SIG-M5 (cell line): Measurements from ENCODE around the gene EFNB2.

Experiments used
- DNase-seq: peaks from one replicate; lab custom pipeline; 2025; lab: John Stamatoyannopoulos, UW

Gene EFNB2

DNA sequence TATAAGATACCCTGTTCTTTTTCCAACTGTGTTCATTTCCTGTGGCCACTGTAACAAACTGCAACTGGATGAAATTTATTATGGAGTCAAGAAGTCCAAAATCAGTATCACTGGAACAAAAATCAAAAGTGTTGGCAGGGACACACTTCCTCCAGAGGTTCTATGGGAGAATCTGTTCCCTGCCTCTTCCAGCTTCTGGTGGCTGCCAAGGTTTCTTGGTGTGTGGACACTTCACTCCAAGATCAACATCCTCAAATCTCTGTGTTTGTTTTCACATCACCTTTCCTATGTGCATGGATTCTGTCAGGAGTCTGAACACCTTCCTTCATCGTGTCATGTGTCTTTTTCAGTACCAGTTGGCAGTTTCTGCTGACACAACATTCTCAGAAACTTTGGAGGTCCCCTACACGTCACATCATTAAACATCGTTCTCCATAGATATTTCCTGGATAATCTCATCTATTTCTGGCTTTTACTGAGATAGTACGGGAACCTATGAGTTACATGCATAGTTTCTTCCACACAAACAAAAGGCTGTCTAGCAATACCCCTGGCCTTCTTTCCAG, 15.2 kb upstream of the EFNB2 start:
- DNase-seq: no peak

DNA sequence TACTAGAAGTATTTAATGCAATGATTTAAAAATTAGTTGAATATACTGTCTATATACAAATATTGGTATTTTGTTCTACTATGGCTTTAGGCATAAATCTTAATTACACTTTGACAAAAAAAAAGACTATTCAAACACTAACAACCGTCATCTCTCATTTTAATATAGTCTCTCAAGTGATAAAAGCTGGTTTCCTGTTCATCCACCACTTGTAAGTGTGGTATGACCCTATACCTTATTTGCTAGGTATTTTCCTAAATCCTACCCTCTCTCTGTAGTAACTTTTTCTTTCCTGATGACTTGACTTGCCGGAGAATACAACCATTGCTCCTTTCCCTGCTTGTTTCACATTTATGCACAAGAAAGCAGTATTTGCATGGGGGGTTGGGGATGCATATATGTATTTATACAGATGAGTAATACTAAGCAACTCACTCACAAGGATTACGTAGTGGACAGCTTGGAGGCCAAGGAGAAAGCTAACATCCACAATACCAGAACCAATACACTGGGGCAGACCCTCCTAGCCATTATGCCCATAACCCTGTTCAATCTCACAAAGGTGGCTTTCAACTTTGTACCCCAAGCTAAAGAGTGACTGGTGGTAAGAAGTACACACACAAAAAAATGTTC, 12.7 kb upstream of the EFNB2 start:
- no peak for DNase-seq

DNA sequence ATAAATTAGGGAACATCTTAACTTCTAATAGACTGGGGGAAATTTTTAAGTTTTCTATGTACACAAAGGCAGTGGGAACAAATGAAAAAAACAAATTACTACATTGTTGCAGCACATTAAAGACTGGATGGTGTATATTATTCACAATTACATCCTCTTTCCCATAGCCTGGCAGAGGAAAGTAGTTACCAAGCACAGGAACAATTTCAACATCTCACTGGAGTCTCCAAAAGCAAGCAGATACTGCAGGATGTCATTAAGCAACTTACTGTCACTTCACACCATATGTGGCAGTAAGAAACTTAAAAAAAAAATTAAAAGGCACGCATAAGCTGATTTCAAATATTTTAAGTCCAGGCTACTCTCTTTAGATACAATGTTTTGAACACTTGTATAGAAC, 6.4 kb upstream of the EFNB2 start:
- no peak for DNase-seq

DNA sequence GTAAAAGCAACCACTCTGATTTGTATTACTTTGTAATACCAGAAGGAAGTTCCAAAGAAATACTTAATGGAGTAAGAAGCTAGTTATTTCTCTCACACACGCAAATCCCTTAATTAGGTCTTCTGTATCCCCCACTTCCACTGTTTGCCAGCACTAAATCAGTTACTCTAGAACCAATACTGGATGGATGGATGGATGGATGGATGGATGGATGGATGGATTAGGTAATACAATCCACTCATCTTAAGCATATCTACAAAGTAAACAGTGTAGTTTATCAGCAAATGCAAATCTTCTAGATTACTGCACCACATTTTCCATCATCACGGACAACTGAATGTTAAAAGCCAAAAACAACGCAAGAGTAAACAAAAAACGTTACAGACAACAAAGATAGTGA, 5.2 kb upstream of the EFNB2 start:
- no peak for DNase-seq

DNA sequence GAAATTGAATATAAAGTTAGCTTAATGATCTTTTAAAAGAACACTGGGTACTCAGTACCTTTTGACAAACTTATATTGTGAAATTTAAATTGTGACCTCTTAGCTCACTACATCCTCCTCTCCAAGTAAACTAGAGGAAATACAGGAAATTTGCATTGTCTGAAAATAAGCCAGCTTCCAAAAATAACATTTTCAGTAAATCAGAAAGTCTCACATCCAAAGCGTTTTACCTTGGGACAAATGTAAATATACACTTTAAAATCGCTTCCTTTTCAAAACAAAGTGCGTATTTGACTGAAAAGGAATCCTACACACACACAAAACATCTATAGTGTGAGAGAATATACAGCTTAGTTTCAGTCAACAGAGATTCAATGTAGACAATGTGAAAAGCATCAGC, 2.1 kb upstream of the EFNB2 start:
- no peak for DNase-seq

DNA sequence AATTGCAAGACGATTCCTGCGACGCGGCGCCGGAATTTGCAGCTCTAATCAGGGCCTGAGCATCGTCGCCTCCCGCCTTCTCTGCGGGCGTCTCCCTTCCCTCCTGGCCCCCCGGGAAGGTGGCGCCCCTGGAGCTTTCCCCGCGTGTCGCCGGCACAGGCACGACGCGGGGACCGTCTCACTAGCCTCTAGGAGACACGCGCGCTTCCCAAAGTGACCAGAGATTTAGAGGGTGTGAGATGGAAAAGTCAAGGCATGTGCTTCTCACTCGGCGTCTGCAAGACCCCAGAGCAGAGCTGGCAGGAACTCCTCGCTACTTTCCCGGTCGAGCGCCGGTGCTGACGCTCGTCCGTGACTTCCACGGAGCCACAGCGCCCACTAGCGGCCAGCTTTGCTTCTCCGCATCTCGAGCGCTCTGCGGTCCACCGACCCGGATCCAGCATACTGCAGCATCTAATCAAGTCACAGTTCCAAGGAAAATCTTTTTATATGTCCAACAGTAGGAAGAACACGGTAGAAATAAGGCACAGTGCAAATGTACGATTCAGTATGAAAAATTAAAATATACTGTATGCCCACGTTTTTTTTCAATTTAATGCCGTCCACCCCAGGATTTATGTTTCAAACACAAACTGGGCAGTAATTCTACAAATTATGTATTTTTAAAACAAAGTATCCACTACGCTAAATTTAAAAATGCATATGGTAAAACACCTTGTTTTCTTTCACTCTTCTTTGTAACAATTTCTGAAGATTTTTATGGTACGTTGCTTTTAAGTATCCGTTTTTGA, 977 bp upstream of the EFNB2 start:
- DNase-seq: peak; percentile 11

DNA sequence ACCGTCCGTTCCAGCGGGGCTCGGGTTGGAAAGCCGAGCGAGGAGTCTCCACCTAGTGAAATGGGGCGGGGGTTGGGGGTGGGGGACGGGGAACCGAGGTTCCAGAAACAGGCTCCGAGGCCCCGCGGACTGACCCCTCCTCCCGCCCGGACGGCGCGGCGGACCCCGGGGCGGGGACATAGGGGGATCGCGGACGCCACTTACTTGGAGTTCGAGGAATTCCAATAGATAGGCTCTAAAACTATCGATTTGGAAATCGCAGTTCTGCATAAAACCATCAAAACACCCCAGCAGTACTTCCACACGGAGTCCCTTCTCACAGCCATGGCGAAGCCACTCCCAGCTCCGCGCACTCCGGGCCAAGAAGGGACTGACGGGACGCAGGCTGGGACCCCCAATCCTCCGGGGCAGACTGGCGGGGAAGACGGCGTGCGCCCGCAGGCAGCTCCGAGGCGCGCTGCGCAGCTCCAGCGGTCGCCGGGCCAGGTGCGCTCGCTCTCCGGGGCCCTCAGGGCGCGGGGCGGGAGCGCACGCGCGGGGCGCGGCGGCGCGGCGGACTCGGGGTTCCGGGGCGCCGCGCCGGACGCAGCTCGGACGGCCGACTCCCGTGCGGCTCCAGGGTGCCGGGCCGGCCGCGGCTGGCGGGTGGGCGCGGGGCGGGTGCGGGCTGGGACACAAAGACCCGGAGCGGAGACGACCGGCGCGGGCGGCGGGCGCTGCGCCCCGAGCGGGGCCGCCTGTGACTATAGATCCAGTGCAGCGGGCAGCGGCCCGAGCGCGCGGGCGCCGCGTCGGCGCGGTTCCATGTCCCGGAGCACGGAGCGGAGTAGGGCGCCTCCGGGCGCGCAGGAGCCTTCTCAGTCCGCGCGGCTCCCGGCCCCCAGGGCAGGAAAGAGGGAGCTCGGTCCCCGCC, 567 bp downstream of the EFNB2 start:
- no peak for DNase-seq

DNA sequence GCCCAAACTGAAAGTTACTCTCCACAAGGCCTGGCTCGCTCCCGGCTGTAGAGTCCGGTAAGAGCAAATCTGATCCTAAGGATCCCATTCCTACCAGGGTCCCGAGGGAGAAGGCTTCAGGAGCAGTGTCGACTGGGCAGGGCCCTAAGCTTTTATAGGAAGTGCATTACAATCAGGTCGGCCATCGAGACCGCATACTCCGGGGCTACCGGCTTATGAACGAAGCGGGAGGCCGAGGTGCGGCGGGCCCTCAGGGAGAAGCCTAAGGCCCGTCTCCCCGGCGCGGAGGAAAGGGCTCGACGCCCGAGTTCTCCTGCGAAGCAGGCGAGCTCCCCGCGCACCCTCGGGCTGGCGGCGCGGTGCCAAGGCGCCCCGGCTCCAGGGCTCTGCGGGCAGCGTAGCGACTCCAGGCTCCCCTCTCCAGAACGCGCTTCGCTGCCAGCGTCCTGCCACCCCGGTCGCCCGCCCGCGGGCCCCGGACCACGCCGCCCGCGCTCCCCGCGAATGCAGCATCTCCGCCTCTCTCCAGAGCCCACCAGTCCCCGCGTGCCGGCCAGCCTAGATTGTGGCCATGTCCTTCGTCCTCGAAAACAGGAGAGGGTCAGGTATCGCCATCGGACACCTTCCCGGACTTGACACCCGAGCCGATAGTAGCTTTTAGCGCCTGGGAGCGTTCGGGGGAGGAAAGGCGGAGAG, 1.4 kb downstream of the EFNB2 start:
- no peak for DNase-seq

DNA sequence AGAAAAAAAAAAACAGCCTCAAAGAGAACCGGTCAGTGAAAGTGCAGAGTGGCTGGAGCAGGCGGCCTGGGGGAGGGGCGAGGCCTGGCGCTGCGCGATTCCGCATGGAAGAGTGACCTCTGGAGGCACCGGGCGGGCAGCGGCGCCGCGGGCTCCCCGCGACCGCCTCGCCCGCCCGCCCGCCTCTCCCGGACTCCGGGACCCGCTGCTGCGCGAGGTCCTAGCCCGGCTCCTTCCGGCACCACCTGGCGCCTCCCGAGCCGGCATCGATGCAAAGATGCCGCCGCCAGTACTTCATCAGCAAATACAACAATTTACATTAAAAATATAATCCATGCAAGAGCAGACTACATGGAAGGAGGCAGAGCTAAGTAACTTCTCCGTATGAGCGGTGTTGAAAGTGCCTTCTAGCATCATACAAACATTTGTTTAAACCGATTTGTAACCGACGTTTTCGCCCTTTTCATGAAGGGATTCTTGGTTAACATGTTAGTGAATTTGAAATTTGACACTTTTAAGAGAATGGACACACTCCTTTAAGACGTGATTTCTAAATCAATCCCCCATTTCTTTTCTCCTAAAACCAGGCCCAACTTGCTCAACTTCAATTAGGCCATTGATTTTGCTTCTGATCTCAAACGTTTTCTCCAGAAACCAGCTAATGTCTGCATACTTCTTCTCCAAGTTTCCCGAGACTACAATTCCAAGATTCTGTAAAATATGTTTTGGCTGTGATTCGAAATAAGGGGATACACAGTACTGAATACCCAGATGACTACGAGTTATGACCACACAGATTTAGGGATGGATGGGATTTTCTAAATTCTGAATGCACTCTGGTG, 2.1 kb downstream of the EFNB2 start:
- DNase-seq: no peak

DNA sequence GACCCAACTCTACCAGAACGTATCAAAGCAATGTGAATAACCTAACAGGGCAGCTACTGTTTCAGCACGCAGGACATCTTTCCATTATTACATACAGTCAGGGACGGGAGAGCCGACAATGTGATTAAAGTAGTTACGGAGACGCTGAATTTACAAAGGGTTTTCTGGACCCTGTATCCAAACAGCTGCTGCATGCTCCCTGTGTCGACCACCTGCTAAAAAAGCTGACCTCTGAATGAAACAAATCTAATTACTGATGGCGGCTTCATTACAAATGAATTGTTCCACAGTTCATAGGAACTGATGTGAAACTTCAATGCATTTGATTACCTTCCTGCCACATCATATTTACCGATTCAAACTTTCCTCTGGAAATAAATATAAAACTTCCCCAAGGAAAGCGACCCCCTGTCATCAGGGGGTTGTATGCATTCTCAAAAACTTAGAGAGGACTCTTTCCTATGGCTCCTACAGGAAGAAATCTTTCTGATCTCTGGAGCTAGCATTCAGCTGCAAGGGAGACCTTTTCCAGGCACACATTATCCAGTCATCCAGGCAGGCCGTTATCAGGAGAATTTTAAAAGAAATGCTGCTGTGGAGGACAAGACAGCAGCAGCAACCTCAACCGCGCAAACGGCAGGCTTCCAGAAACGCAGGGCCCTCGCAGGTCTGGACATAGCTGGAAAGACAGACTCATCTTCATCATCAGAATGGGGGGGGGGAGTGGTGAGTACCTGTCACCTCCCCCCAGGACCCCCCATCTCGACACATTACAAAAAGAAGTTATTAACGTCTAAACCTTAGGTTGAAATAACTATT, 3.1 kb downstream of the EFNB2 start:
- DNase-seq: no peak

DNA sequence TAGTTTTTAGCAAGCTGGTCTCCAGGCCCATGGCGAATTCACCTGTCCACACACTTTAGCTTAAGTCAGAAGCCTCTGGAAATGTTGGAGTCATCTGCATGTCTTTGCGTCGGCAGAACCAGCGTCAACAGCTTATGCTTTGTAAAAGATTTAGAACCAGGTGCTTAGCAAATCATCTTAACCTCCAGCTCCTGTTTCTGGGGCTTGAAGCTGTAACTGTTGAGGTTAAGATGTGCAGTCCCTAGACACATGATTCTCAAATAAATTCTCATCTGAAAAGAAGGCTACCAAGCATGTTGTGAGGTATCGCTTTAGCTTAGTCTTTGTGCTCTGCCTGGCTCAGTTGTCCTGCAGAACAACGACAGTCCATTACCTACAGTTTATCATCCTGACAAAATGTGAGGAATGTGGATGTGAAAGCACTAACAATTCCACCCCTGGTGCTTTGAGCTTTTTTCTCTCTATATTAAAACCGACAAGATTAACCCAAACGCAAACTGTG, 4.4 kb downstream of the EFNB2 start:
- no peak for DNase-seq

DNA sequence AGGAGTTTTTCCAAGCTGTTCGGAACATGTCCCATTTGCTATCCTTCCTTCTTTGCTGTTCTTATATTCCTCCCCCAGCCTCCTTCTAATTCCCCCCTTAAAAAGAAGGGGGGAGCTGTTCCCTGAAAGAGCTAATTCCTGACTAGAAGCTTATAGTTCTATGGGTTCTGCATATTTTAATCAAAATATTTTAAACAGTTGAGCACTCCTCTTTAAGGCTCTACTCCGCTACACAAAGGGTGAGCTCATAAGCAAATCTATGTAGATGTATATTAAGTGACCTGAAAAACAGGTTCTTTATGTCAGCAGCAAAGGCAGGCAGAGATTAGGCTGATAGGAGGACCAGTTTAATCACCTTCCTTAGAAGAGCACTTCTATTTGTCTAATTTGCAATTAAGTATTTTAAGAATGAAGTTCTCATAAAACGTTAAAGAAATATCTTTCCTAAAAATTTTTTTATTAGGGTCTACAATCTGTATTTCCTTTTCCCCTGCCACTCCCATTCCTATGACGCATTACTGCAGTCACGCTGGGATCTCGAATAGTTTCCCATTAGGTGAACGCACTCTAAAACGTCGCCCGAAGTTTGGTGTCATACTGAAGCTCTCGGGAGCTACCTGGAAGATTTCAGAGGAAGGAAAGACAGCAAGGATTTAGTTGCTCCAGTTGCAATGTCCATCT, 5.2 kb downstream of the EFNB2 start:
- no peak for DNase-seq

DNA sequence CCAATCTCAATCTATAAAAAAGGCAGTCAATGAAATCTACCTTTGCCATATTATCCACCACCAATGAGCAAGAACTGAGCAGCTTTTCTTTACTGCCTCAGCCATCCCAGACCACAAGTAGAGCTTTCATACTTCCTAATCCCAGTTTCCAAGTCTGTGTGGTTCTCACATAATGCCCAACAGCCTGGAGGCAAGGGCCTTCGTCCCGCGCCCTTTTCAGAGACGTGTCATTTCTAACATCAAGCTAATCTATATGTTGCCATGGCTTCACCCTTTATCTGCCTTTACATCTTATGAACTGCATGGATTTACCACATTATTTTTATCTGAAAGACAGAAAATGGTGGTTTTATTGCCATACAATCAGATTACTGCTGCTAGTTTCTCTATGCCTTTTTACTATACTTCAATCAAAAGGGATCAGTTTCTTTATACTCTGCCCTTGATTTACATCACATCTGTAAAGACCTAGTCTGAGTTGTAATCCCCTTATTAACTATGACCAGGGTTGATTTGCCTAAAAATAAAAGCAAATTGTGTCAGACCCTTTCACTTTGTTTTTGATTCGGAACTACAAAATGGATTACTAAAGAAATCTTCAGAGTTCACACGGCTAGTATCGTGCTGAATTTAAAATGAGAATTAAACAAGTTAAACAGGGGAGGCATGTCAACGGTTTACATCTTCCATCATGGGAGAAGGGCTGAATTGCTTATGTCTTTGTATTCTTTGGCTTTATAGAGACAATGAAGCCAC, 5.9 kb downstream of the EFNB2 start:
- DNase-seq: no peak

DNA sequence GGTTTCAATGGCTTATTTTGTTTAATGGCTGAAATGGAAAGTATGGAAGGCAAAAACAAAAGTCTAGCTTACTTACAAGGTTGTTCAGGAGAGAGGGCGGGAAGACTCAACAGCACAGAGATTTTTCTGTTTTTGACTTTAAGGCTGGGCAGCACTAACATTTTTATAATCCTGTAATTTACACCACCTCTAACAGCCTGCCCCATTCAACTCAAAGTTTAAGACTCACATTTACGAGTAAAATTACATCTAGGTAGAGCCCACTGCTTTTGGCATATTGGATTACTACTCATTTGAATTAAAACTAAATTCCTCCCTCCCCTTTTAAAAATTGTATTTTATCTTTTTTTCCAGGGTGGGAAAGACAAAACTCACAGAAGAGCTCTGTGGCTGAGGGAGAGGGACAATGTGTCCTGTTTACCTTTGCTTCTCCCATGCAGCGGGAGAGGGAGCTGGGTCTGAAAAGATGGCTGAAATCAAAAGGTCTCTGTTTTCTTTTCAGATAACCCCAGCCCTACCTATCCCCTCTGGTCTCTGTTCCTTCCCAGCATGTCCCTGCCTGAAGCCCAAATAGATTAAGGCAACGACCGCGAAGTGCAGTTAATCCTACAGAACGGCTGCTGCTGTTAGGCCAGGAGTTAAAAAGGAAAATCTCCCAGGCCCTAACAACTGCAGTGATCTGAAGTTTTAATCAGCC, 6.6 kb downstream of the EFNB2 start:
- DNase-seq: no peak

DNA sequence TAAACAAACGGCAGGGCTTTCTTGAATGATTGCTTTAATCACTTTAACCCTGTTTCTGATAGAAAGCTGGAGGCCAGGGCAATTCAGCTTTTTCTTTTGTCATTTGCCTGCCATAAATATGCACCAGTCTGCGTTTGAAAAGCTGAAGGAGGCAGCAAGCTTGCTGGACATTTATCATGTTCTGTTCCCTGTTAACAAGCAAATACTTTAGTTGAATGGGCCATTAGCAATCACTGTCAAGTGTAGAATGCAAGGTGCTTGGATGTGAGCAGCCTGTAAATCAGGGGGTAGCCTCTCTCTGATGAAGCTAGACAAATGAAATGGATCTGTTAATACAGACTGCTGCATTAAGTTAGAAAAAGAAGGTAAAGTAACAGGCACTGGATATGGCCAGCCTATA, 7.6 kb downstream of the EFNB2 start:
- DNase-seq: no peak

DNA sequence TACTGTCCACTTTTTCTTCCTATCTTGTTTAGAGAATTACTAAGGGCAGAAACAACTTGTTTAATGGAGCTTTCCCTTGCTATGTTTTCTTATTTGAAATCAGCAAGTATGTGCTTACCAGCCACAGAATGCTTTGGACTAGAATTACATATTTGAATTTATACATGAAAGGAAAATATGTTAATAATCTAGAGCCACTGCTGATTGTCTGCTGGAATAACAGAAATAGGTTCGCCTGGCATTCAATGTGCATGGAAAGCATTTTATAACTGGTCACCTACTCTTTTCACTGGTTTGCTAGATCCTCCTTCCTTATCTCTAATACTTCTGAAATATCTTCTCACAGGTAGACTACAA, 8.0 kb downstream of the EFNB2 start:
- no peak for DNase-seq

DNA sequence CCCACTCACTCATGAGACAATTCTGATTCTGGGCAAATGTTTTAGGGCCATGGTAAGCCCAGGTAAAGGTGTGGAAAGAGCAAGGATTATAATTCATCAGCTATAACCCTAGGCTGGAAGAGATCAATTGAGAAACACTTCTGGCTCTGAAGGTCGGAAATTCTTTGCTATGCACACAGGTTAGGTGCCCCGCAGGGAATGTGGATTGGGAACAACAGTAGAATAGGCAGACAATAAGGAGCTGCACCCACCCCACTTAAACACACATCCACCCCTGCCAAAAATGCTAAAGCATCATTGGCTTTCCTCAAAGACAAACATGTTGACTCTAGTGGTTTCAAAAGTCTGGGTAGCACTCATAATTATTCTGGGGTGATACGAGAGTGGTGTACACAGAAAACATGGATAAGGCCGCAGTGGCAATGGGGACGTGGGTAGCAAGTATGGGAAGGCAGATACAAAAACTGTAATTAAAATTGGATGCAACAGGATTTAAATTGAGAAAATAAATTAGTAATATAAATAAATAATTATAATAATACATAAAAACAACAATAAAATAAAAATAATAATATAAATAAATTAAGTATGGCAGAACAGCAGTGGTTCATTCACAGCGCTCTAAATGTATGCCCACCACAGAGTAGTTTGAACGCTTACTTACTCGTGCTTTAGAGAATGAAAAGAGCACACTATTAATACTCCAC, 8.6 kb downstream of the EFNB2 start:
- DNase-seq: no peak
